ENCODE measurements around the gene TOGARAM2. TPM values are rescaled to one million over a fixed set of nuclear protein-coding genes. Genes with fewer than 3 reads are reported as not detected.

TOGARAM2 gene
- total RNA-seq, 4 donors from 2014 or later = 6.0 to 35.0 (median 19.5) TPM

- Histone ChIP-seq H3K36me3 (no peaks in the 10 kb centered on the region), H3K27me3 (no peaks in the 10 kb centered on the region), H3K4me1 (peaks cover 0 to 49% (median 29%) of the 10 kb centered on the region in 4 donors), H3K9me3 (no peaks in the 10 kb centered on the region), H3K4me3 (no peak overlapping the region), H3K27ac (peak overlapping the region in 3 of 4 donors; percentile 2 to 73 (median 50))
- WGBS, 2 donors = 24 to 27% methylated on average over 6 to 7 of the region's 7 CpGs
- DNase-seq (ENCODE audit: low spot score in 2 of 2) = no peak
- TF ChIP-seq POLR2A (IDR thresholded peaks at IDR 0.05) = no peak
- TF ChIP-seq, protein P1, sequence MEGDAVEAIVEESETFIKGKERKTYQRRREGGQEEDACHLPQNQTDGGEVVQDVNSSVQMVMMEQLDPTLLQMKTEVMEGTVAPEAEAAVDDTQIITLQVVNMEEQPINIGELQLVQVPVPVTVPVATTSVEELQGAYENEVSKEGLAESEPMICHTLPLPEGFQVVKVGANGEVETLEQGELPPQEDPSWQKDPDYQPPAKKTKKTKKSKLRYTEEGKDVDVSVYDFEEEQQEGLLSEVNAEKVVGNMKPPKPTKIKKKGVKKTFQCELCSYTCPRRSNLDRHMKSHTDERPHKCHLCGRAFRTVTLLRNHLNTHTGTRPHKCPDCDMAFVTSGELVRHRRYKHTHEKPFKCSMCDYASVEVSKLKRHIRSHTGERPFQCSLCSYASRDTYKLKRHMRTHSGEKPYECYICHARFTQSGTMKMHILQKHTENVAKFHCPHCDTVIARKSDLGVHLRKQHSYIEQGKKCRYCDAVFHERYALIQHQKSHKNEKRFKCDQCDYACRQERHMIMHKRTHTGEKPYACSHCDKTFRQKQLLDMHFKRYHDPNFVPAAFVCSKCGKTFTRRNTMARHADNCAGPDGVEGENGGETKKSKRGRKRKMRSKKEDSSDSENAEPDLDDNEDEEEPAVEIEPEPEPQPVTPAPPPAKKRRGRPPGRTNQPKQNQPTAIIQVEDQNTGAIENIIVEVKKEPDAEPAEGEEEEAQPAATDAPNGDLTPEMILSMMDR (IDR thresholded peaks at IDR 0.05) = no peak
- no peak for TF ChIP-seq EP300 (IDR thresholded peaks at IDR 0.05)
These were observed 29.8 kb downstream of the TOGARAM2 start for GRCh38 chr2:29010946-29011345.

DNA sequence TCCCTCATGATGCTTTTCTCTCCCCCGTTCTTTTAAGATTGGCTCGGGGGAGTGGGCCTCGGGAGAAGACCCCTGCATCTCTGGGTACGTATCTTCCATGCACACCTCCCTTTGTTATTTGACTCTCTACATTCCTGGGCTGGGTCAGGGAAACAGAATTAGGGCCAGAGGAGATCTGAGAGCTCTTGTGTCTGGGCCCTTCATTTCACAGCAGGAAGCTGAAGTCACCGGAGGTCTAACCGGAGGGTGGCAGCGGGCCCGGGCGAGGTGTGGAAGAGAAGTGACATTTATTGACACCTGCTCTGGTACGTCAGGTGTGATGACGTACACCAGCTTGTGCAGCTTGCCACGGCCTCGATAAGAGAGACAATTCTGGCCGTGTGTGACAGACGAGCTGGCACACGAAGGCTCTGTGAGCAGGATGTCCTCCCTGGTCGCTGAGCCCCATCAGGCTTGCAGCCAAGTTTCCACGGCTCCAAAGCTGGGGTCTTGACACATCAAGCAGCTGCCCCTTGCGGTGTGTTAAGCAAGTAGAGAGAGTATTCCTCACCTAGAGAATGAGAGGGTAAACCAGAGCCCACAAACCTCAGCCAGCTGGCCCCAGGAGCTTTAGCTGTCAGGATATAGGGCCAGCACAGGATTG, 30.4 kb downstream of the TOGARAM2 start:
- Histone ChIP-seq H3K9me3 (no peaks in the 10 kb centered on the region), H3K27ac (peak overlapping the region in 3 of 4 donors; percentile 32 to 73 (median 50)), H3K4me3 (no peak overlapping the region), H3K4me1 (peaks cover 0 to 55% (median 33%) of the 10 kb centered on the region in 4 donors), H3K27me3 (no peaks in the 10 kb centered on the region), H3K36me3 (no peaks in the 10 kb centered on the region)
- peak in 1 of 2 donors; percentile 11 for DNase-seq (ENCODE audit: low spot score in 2 of 2)
- WGBS, 2 donors = 44 to 45% methylated on average over 16 to 19 of the region's 19 CpGs
- TF ChIP-seq EP300 (IDR thresholded peaks at IDR 0.05) (no peak), POLR2A (IDR thresholded peaks at IDR 0.05) (no peak)
- TF ChIP-seq, protein P1 (IDR thresholded peaks at IDR 0.05) = no peak

GRCh38 chr2:29012211-29012681, 31.1 kb downstream of the TOGARAM2 start:
- TF ChIP-seq, protein P1 (IDR thresholded peaks at IDR 0.05) = no peak
- no peak for TF ChIP-seq EP300 (IDR thresholded peaks at IDR 0.05)
- no peak for TF ChIP-seq POLR2A (IDR thresholded peaks at IDR 0.05)
- H3K36me3 ChIP-seq = no peaks in the 10 kb centered on the region
- 17 to 37% methylated on average over 7 to 9 of the region's 9 CpGs for WGBS, 2 donors
- peak in 1 of 2 donors; percentile 23 for DNase-seq (ENCODE audit: low spot score in 2 of 2)
- no peaks in the 10 kb centered on the region for H3K27me3 ChIP-seq
- peaks cover 0 to 62% (median 36%) of the 10 kb centered on the region in 4 donors for H3K4me1 ChIP-seq
- no peaks in the 10 kb centered on the region for H3K9me3 ChIP-seq
- peak overlapping the region in 3 of 4 donors; percentile 32 to 73 (median 50) for H3K27ac ChIP-seq
- no peak overlapping the region for H3K4me3 ChIP-seq

GRCh38 chr2:29013057-29013780, 32.1 kb downstream of the TOGARAM2 start:
- peaks cover 0 to 63% (median 36%) of the 10 kb centered on the region in 4 donors for H3K4me1 ChIP-seq
- TF ChIP-seq POLR2A (IDR thresholded peaks at IDR 0.05) = no peak
- TF ChIP-seq EP300 (IDR thresholded peaks at IDR 0.05) = no peak
- TF ChIP-seq, protein P1 (IDR thresholded peaks at IDR 0.05) = no peak

GRCh38 chr2:29014331-29014730, 33.2 kb downstream of the TOGARAM2 start:
- peak overlapping the region in 3 of 4 donors; percentile 28 to 78 (median 73) for H3K27ac ChIP-seq
- no peaks in the 10 kb centered on the region for H3K9me3 ChIP-seq
- H3K36me3 ChIP-seq = no peaks in the 10 kb centered on the region
- H3K4me3 ChIP-seq = peak overlapping the region in 1 of 4 donors; percentile 38
- H3K27me3 ChIP-seq = no peaks in the 10 kb centered on the region
- peaks cover 0 to 63% (median 36%) of the 10 kb centered on the region in 4 donors for H3K4me1 ChIP-seq
- no peak for DNase-seq (ENCODE audit: low spot score in 2 of 2)
- WGBS, 2 donors = 73 to 75% methylated on average over 8 of the region's 8 CpGs
- TF ChIP-seq POLR2A (IDR thresholded peaks at IDR 0.05) = no peak
- TF ChIP-seq, protein P1 (IDR thresholded peaks at IDR 0.05) = no peak
- no peak for TF ChIP-seq EP300 (IDR thresholded peaks at IDR 0.05)

More at GRCh38 chr2:29013057-29013780, 32.1 kb downstream of the TOGARAM2 start:
- no peaks in the 10 kb centered on the region for H3K27me3 ChIP-seq
- H3K36me3 ChIP-seq = no peaks in the 10 kb centered on the region
- H3K4me3 ChIP-seq = no peak overlapping the region
- 82% methylated on average over 11 of the region's 11 CpGs for WGBS, 2 donors
- no peaks in the 10 kb centered on the region for H3K9me3 ChIP-seq
- DNase-seq (ENCODE audit: low spot score in 2 of 2) = no peak
- H3K27ac ChIP-seq = peak overlapping the region in 2 of 4 donors; percentile 73 to 78
